HepG2 (cell line): Measurements from ENCODE around the gene SMAP2. TPM values are rescaled to one million over a fixed set of nuclear protein-coding genes. Genes with fewer than 3 reads are reported as not detected.

Source experiments
- ARID2 ChIP-seq: sonication (generic); formaldehyde crosslinking; IDR thresholded peaks from 2 replicates; pipeline ENCODE4 v1.8.1; 2022; ENCODE audit warnings: mild to moderate bottlenecking, missing genetic modification reagents, borderline replicate concordance
- ASH2L ChIP-seq: fragments of 300-600, 200-600 bp; sonication (generic); IDR thresholded peaks from 2 replicates; pipeline ENCODE4 v1.7.0; 2017; ENCODE audit warnings: low read depth, mild to moderate bottlenecking, moderate library complexity, mixed read lengths, low read length; ENCODE audit not compliant: insufficient read length
- DMAP1 ChIP-seq: IDR thresholded peaks from 2 replicates; pipeline ENCODE4 v1.6.1; 2016
- FOXA1 ChIP-seq, 2 experiments: fragments of 450-650 bp in 1 of 2; sonication (generic) in 1 of 2; formaldehyde crosslinking in 1 of 2; IDR thresholded peaks; 2 replicates each; pipeline versions ENCODE4 v1.4.0 to v1.6.1; 2016 to 2020; ENCODE audit warnings: missing genetic modification reagents in 1 of 2
- HDAC2 ChIP-seq: sonication (generic); formaldehyde crosslinking; IDR thresholded peaks from 2 replicates; pipeline ENCODE4 v1.4.0; 2020; ENCODE audit warnings: missing genetic modification reagents
- KLF11 ChIP-seq: IDR thresholded peaks from 2 replicates; pipeline ENCODE4 v1.6.1; 2016; ENCODE audit warnings: missing compliant biosample characterization
- LCORL ChIP-seq, 2 experiments: fragments of 450-650 bp in 1 of 2; sonication (generic) in 1 of 2; formaldehyde crosslinking in 1 of 2; IDR thresholded peaks; 2 replicates each; pipeline versions ENCODE4 v1.5.0 to v1.6.1; 2017 to 2020; ENCODE audit warnings: antibody characterized with exemption in 1 of 2, missing genetic modification reagents in 1 of 2
- NFIC ChIP-seq: IDR thresholded peaks from 2 replicates; pipeline ENCODE4 v1.6.1; 2012; ENCODE audit warnings: mild to moderate bottlenecking, low read length, inconsistent platforms
- TARDBP ChIP-seq: sonication (generic); formaldehyde crosslinking; IDR thresholded peaks from 2 replicates; pipeline ENCODE4 v1.8.0; 2022; ENCODE audit warnings: mild to moderate bottlenecking, missing genetic modification reagents
- TGIF2 ChIP-seq: IDR thresholded peaks from 2 replicates; pipeline ENCODE4 v1.6.1; 2016; ENCODE audit warnings: control low read depth, missing compliant biosample characterization
- ZNF569 ChIP-seq: sonication (generic); formaldehyde crosslinking; IDR thresholded peaks from 2 replicates; pipeline ENCODE4 v1.5.0; 2020; ENCODE audit warnings: mild to moderate bottlenecking, missing genetic modification reagents, moderate library complexity, borderline replicate concordance
- polyA plus RNA-seq, 8 experiments: library from polyadenylated mRNA; depleted of rRNA in 3 of 8; stranded (reverse) in 7 of 8; unstranded in 1 of 8; fragments of >200 nt; fragmentation: Illumina TruSeq in 4 of 8; extraction: Trizol in 4 of 8; gene quantifications; 2 replicates each; pipeline versions ENCODE4 v1.2.1 to v1.2.3, GENCODE V29; 2011 to 2016; ENCODE audit warnings: low read depth in 4 of 8, missing spikeins in 1 of 8, mixed read lengths in 1 of 8; ENCODE audit not compliant: insufficient read depth in 1 of 8
- total RNA-seq, 5 experiments: library from RNA; depleted of rRNA; stranded (reverse); fragments of >200 nt; fragmentation: Illumina TruSeq; extraction: Trizol; gene quantifications; 2 replicates each; pipeline ENCODE4 v1.2.3, GENCODE V29; 2016; ENCODE audit warnings: low read depth in 1 of 5
- TF ChIP-seq, protein P1 (sequence below): sonication (generic); formaldehyde crosslinking; IDR thresholded peaks from 2 replicates; pipeline ENCODE4 v1.5.1; 2020; ENCODE audit warnings: mild to moderate bottlenecking, missing genetic modification reagents, borderline replicate concordance
- TF ChIP-seq, protein P2 (sequence below): sonication (generic); formaldehyde crosslinking; IDR thresholded peaks from 2 replicates; pipeline ENCODE4 v1.4.0; 2020; ENCODE audit warnings: missing genetic modification reagents, borderline replicate concordance
- TF ChIP-seq, protein P3 (sequence below): sonication (generic); formaldehyde crosslinking; IDR thresholded peaks from 2 replicates; pipeline ENCODE4 v1.4.0; 2020; ENCODE audit warnings: missing genetic modification reagents

Gene SMAP2
- total and polyA plus RNA-seq, 2 of the 13 experiments (the other 11 are each of a cell fraction or from before 2014, with no cell fraction given), result 19.0 to 22.3 TPM

DNA sequence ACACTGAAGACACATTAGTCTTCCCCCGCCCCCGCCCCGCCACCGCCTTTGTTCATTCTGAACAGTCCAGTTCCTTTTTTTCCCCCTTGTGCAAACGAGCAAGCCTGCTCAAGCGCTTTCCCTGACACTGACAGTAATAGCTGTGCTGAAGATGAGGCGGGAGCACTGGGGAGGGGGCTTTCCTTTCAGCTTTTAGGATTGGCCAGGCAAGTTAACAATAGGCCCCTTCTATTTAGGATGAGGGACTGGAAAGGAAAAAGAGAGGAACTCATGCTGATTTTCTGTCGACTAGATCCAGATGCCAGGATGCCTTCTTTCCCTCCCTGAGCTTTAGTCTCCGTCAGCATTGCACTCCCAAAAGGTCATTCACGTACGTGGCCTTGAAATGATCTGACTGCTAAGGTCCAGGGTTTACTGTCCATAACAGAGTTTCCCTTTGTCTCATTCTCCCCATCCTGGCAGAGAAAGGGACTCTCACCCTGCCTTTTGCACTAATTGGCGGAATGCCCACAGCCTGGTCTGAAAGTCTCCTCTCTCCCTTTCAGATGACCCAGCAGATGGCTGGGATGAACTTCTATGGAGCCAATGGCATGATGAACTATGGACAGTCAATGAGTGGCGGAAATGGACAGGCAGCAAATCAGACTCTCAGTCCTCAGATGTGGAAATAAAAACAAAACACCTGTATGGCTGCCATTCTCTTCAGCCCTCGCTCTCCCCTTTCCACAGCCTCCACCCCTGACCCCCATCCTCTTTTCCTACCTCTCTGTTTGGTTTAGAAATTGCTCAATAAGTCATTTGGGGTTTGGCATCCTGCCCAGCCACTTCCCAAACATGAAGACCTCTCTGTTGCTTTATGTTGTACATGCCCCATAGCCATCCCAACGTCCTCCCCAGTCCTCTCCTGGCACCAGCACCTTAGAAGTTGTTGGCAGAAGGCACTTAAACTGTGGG is 48.2 kb downstream of the SMAP2 start (continued):
- TF ChIP-seq, protein P1, sequence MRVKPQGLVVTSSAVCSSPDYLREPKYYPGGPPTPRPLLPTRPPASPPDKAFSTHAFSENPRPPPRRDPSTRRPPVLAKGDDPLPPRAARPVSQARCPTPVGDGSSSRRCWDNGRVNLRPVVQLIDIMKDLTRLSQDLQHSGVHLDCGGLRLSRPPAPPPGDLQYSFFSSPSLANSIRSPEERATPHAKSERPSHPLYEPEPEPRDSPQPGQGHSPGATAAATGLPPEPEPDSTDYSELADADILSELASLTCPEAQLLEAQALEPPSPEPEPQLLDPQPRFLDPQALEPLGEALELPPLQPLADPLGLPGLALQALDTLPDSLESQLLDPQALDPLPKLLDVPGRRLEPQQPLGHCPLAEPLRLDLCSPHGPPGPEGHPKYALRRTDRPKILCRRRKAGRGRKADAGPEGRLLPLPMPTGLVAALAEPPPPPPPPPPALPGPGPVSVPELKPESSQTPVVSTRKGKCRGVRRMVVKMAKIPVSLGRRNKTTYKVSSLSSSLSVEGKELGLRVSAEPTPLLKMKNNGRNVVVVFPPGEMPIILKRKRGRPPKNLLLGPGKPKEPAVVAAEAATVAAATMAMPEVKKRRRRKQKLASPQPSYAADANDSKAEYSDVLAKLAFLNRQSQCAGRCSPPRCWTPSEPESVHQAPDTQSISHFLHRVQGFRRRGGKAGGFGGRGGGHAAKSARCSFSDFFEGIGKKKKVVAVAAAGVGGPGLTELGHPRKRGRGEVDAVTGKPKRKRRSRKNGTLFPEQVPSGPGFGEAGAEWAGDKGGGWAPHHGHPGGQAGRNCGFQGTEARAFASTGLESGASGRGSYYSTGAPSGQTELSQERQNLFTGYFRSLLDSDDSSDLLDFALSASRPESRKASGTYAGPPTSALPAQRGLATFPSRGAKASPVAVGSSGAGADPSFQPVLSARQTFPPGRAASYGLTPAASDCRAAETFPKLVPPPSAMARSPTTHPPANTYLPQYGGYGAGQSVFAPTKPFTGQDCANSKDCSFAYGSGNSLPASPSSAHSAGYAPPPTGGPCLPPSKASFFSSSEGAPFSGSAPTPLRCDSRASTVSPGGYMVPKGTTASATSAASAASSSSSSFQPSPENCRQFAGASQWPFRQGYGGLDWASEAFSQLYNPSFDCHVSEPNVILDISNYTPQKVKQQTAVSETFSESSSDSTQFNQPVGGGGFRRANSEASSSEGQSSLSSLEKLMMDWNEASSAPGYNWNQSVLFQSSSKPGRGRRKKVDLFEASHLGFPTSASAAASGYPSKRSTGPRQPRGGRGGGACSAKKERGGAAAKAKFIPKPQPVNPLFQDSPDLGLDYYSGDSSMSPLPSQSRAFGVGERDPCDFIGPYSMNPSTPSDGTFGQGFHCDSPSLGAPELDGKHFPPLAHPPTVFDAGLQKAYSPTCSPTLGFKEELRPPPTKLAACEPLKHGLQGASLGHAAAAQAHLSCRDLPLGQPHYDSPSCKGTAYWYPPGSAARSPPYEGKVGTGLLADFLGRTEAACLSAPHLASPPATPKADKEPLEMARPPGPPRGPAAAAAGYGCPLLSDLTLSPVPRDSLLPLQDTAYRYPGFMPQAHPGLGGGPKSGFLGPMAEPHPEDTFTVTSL, result peak; percentile 79; the same call in 1 of the 2 replicates
- TF ChIP-seq, protein P2, sequence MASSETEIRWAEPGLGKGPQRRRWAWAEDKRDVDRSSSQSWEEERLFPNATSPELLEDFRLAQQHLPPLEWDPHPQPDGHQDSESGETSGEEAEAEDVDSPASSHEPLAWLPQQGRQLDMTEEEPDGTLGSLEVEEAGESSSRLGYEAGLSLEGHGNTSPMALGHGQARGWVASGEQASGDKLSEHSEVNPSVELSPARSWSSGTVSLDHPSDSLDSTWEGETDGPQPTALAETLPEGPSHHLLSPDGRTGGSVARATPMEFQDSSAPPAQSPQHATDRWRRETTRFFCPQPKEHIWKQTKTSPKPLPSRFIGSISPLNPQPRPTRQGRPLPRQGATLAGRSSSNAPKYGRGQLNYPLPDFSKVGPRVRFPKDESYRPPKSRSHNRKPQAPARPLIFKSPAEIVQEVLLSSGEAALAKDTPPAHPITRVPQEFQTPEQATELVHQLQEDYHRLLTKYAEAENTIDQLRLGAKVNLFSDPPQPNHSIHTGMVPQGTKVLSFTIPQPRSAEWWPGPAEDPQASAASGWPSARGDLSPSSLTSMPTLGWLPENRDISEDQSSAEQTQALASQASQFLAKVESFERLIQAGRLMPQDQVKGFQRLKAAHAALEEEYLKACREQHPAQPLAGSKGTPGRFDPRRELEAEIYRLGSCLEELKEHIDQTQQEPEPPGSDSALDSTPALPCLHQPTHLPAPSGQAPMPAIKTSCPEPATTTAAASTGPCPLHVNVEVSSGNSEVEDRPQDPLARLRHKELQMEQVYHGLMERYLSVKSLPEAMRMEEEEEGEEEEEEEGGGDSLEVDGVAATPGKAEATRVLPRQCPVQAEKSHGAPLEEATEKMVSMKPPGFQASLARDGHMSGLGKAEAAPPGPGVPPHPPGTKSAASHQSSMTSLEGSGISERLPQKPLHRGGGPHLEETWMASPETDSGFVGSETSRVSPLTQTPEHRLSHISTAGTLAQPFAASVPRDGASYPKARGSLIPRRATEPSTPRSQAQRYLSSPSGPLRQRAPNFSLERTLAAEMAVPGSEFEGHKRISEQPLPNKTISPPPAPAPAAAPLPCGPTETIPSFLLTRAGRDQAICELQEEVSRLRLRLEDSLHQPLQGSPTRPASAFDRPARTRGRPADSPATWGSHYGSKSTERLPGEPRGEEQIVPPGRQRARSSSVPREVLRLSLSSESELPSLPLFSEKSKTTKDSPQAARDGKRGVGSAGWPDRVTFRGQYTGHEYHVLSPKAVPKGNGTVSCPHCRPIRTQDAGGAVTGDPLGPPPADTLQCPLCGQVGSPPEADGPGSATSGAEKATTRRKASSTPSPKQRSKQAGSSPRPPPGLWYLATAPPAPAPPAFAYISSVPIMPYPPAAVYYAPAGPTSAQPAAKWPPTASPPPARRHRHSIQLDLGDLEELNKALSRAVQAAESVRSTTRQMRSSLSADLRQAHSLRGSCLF (CRISPR knock-in tag), result 0 out of 2 replicates have a peak, but pooled peaks have one; percentile 28
- TF ChIP-seq DMAP1 (CRISPR knock-in tag), result peak; percentile 55
- TF ChIP-seq ARID2 (CRISPR knock-in tag), result no peak
- TF ChIP-seq TARDBP (CRISPR knock-in tag), result peak; percentile 71
- peak; percentile 91 for TF ChIP-seq LCORL (IDR thresholded peaks at IDR 0.05)
- TF ChIP-seq LCORL (CRISPR knock-in tag; IDR thresholded peaks at IDR 0.05), result peak; percentile 98
- TF ChIP-seq, protein P3, sequence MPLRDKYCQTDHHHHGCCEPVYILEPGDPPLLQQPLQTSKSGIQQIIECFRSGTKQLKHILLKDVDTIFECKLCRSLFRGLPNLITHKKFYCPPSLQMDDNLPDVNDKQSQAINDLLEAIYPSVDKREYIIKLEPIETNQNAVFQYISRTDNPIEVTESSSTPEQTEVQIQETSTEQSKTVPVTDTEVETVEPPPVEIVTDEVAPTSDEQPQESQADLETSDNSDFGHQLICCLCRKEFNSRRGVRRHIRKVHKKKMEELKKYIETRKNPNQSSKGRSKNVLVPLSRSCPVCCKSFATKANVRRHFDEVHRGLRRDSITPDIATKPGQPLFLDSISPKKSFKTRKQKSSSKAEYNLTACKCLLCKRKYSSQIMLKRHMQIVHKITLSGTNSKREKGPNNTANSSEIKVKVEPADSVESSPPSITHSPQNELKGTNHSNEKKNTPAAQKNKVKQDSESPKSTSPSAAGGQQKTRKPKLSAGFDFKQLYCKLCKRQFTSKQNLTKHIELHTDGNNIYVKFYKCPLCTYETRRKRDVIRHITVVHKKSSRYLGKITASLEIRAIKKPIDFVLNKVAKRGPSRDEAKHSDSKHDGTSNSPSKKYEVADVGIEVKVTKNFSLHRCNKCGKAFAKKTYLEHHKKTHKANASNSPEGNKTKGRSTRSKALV (CRISPR knock-in tag), result no peak
- peak; percentile 83; the same call in 1 of the 2 replicates for TF ChIP-seq TGIF2
- no peak for TF ChIP-seq ZNF569 (CRISPR knock-in tag)
- TF ChIP-seq HDAC2, result peak; percentile 89
- TF ChIP-seq NFIC, result peak; percentile 91
- no peak for TF ChIP-seq FOXA1 (IDR thresholded peaks at IDR 0.05)
- TF ChIP-seq FOXA1 (CRISPR knock-in tag; IDR thresholded peaks at IDR 0.05), result peak; percentile 13; the same call in 1 of the 2 replicates
- no peak for TF ChIP-seq KLF11 (CRISPR knock-in tag)
- peak; percentile 91 for TF ChIP-seq ASH2L
